SK-N-MC (cell line): ENCODE results near the gene CLNK.
"Not testable (repeated sequence)": the region's sequence is repeated elsewhere in the genome, so short reads cannot be mapped to it uniquely, and the experiment has no call there.

Experiments
- DNase-seq: peaks from one replicate; pipeline ENCODE4 v3.0.0-alpha.2; 2011; ENCODE audit warnings: low read depth, low spot score
- H3K27ac ChIP-seq: fragments of 200-600 bp; sonication (generic); 2 replicates; pipeline ENCODE4 v1.5.1; 2016; ENCODE audit warnings: mixed run types
- H3K36me3 ChIP-seq: fragments of 200-600 bp; sonication (generic); 2 replicates; pipeline ENCODE4 v1.6.1; 2017; ENCODE audit warnings: antibody characterized with exemption, low read length, mixed read lengths; ENCODE audit not compliant: insufficient read depth
- H3K4me3 ChIP-seq: fragments of 200-600 bp; sonication (generic); 2 replicates; pipeline ENCODE4 v1.5.1; 2016
- H3K9ac ChIP-seq: fragments of 200-600 bp; sonication (generic); 2 replicates; pipeline ENCODE4 v1.8.0; 2017; ENCODE audit warnings: mixed run types, mixed read lengths; ENCODE audit not compliant: insufficient read length
- H3K9me3 ChIP-seq: fragments of 200-600 bp; sonication (generic); 2 replicates; pipeline ENCODE4 v1.6.1; 2017; ENCODE audit warnings: low read depth, mild to moderate bottlenecking, antibody characterized with exemption, low read length, moderate library complexity, mixed read lengths
- EZH2 ChIP-seq: fragments of 200-600 bp; sonication (generic); IDR thresholded peaks from one replicate; pipeline ENCODE4 v1.6.1; 2017; ENCODE audit warnings: antibody characterized with exemption
- FOXP2 ChIP-seq: optimal IDR thresholded peaks from 2 replicates; pipeline ENCODE3; 2011; ENCODE audit warnings: mild to moderate bottlenecking, moderate library complexity; ENCODE audit not compliant: insufficient read depth; ENCODE audit errors: extremely low read length, control extremely low read depth
- POLR2AphosphoS5 ChIP-seq: IDR thresholded peaks from 2 replicates; pipeline ENCODE4 v1.6.1; 2012; ENCODE audit warnings: mild to moderate bottlenecking, low read depth, low read length, borderline replicate concordance

Gene CLNK

DNA sequence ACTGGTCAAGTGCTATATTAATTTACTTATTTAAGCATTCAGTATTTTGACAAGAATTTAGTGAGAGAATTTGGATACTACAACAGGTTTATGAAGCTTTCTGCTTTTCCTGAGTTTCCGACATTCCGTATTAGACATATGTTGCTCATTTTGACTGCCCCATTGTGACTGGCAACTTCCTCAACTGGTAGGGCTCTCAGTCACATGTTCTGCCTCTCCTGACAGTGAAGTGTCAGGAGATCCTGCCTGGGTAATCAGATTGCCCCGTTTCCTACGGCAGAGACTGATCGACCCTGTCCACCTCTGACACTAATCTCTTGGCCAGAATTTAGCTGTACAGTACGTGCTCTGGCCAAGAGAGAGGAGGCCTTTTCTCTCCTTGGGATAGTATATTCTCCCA lies 49.5 kb downstream of the CLNK start:
- TF ChIP-seq FOXP2 (no peak), EZH2 (no peak), POLR2AphosphoS5 (no peak)
- no peak for DNase-seq

GRCh38 chr4:10629394-10629793 lies 55.2 kb downstream of the CLNK start:
- TF ChIP-seq EZH2 (no peak), POLR2AphosphoS5 (no peak), FOXP2 (no peak)
- H3K9ac ChIP-seq, result no peak overlapping the region
- H3K4me3 ChIP-seq, result no peak overlapping the region
- no peaks in the 10 kb centered on the region for H3K36me3 ChIP-seq
- no peak for DNase-seq
- no peak overlapping the region for H3K27ac ChIP-seq
- H3K9me3 ChIP-seq, result no peaks in the 10 kb centered on the region

More for the DNA sequence above, 49.5 kb downstream of the CLNK start:
- H3K9me3 ChIP-seq, result no peaks in the 10 kb centered on the region
- H3K27ac ChIP-seq, result no peak overlapping the region
- H3K9ac ChIP-seq, result no peak overlapping the region
- no peaks in the 10 kb centered on the region for H3K36me3 ChIP-seq
- no peak overlapping the region for H3K4me3 ChIP-seq

DNA sequence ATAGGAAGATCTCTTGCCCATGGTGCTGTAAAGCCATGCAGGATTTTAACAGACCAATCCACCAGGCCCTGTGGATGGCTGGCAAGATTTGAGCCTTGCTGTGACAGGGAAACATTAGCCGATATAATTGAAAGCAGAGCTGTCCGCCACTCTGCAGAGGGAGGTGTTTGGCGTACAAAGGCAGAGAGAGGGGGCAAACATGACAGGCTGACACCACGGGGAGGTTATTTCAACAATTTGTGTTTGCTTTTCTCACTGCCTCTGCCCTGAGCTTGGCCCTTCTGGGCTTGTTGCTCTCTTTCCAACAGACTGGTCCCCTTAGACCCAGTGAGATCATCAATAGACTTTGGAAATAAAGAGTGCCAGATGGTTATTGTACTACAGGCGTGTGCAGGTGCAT lies 59.4 kb downstream of the CLNK start:
- no peaks in the 10 kb centered on the region for H3K36me3 ChIP-seq
- no peak overlapping the region for H3K9ac ChIP-seq
- DNase-seq, result no peak
- no peak overlapping the region for H3K27ac ChIP-seq
- H3K4me3 ChIP-seq, result no peak overlapping the region
- H3K9me3 ChIP-seq, result no peaks in the 10 kb centered on the region
- no peak for TF ChIP-seq POLR2AphosphoS5
- TF ChIP-seq FOXP2, result no peak
- TF ChIP-seq EZH2, result no peak

- Histone ChIP-seq H3K9ac (no peak overlapping the region), H3K9me3 (no peaks in the 10 kb centered on the region), H3K36me3 (no peaks in the 10 kb centered on the region), H3K27ac (no peak overlapping the region), H3K4me3 (no peak overlapping the region)
- no peak for TF ChIP-seq EZH2
- no peak for TF ChIP-seq FOXP2
- no peak for TF ChIP-seq POLR2AphosphoS5
- DNase-seq, result no peak
Observed at GRCh38 chr4:10623862-10624261, 60.7 kb downstream of the CLNK start.

- no peak overlapping the region for H3K9ac ChIP-seq
- TF ChIP-seq FOXP2 (no peak), POLR2AphosphoS5 (no peak), EZH2 (no peak)
Observed at GRCh38 chr4:10623241-10623640, 61.3 kb downstream of the CLNK start.

DNA sequence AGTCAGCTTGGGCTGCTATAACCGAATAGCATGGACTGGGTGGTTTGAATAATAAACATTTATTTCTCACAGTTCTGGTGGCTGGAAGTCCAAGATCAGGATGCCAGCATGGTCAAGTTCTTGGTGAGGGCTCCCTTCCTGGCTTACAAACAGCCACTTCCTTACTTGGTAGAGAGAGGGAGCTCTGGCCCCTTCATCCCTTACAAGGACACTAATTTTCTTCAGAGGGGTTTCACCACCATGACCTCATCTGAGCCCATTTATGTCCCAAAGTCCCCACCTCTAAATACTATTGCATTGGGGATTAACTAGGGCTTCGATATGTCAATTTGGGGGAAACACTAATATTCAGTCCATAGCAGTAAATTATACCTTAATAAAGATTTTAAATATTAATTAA lies 61.8 kb downstream of the CLNK start:
- Histone ChIP-seq H3K9ac (no peak overlapping the region), H3K36me3 (no peaks in the 10 kb centered on the region), H3K9me3 (no peaks in the 10 kb centered on the region), H3K27ac (no peak overlapping the region), H3K4me3 (no peak overlapping the region)
- TF ChIP-seq FOXP2, result no peak
- no peak for TF ChIP-seq EZH2
- no peak for TF ChIP-seq POLR2AphosphoS5
- DNase-seq, result no peak

More at GRCh38 chr4:10623241-10623640, 61.3 kb downstream of the CLNK start:
- Histone ChIP-seq H3K36me3 (no peaks in the 10 kb centered on the region), H3K9me3 (no peaks in the 10 kb centered on the region), H3K4me3 (no peak overlapping the region), H3K27ac (no peak overlapping the region)
- no peak for DNase-seq

DNA sequence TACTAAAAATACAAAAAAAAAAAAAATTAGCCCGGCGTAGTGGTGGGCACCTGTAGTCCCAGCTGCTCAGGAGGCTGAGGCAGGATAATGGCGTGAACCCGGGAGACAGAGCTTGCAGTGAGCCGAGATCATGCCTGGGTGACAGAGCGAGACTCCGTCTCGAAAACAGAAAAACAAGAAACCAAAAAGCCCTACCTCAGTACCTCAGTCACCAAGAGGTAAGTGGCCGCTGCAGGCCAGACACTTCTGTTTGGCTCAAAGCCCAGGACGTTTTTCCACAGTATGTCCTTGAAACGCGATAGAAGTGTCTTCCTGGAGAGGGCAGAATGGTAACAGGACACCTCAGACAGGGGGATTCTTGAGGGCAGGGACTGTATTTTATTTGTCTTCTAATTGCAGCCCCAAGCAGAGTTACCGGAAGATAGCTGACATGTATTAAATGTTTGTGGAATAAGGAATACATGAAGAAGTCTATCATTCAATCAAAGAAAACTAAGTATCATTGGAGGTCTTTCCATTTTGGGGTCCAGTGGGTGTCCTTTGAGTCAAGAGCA lies 63.6 kb downstream of the CLNK start:
- DNase-seq, result no peak
- Histone ChIP-seq H3K4me3 (no peak overlapping the region), H3K36me3 (no peaks in the 10 kb centered on the region), H3K9ac (no peak overlapping the region), H3K27ac (no peak overlapping the region), H3K9me3 (no peaks in the 10 kb centered on the region)
- no peak for TF ChIP-seq POLR2AphosphoS5
- TF ChIP-seq EZH2, result no peak
- TF ChIP-seq FOXP2, result no peak

DNA sequence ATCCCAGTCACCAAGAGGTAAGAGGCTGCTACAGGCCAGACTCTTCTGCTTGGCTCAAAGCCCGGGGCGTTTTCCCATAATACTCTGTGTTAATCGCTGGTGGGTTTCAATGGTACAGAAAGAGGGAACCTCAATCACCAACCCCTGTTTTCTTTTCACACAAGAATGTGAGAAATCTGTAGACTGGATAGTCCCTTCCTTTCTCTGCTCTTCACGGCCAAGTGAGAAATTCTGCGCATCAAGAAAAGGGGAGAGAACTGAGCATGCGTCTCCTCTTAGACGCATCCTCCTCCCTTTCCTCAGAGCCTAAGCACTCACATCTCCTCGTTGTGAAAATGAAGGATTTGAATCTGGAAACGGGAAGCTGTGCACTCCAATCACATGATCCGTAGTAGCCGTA lies 64.7 kb downstream of the CLNK start:
- H3K27ac ChIP-seq, result no peak overlapping the region

GRCh38 chr4:10619220-10619619 lies 65.3 kb downstream of the CLNK start:
- no peaks in the 10 kb centered on the region for H3K36me3 ChIP-seq
- no peak overlapping the region for H3K27ac ChIP-seq
- no peak overlapping the region for H3K9ac ChIP-seq
- H3K4me3 ChIP-seq, result no peak overlapping the region
- TF ChIP-seq POLR2AphosphoS5, result no peak
- no peak for TF ChIP-seq EZH2
- no peak for TF ChIP-seq FOXP2
- H3K9me3 ChIP-seq, result no peaks in the 10 kb centered on the region
- DNase-seq, result no peak

More for the DNA sequence above, 64.7 kb downstream of the CLNK start:
- H3K9ac ChIP-seq, result no peak overlapping the region
- no peak overlapping the region for H3K4me3 ChIP-seq
- no peak for DNase-seq
- no peaks in the 10 kb centered on the region for H3K9me3 ChIP-seq
- TF ChIP-seq EZH2 (no peak), FOXP2 (no peak), POLR2AphosphoS5 (no peak)
- no peaks in the 10 kb centered on the region for H3K36me3 ChIP-seq

- not testable (repeated sequence) for H3K27ac ChIP-seq, H3K9ac ChIP-seq, H3K36me3 ChIP-seq, DNase-seq, H3K4me3 ChIP-seq, H3K9me3 ChIP-seq
Observed at GRCh38 chr4:10614926-10615325, 69.6 kb downstream of the CLNK start.
